Hematopoietic multipotent progenitor cell treated with erythropoietin and hydrocortisone succinate and interleukin-3 and kit ligand, for 6 days (in vitro differentiated cells): ENCODE measurements around the gene PODNL1.
"Not testable (repeated sequence)": the region's sequence is repeated elsewhere in the genome, so short reads cannot be mapped to it uniquely, and the experiment has no call there.

ENCODE experiments used
- DNase-seq: peaks from one replicate; pipeline ENCODE4 v3.0.0-alpha.2; 2015

PODNL1 gene

GRCh38 chr19:13938301-13939064 is at the start of gene PODNL1:
Gene PODNL1 (minus strand): TSS chr19:13938417. CDS start chr19:13938181, 236 bp downstream.
- no peak for DNase-seq

GRCh38 chr19:13987101-13987890 is 49.1 kb upstream of the PODNL1 start:
- DNase-seq = peak; percentile 45

- DNase-seq = peak; percentile 94
These were observed 48.2 kb upstream of the PODNL1 start for GRCh38 chr19:13986348-13986904.

- no peak for DNase-seq
These were observed 47.6 kb upstream of the PODNL1 start for GRCh38 chr19:13985771-13986347.

GRCh38 chr19:13984875-13985741 is 46.9 kb upstream of the PODNL1 start:
- no peak for DNase-seq

GRCh38 chr19:13984186-13984585 is 46.0 kb upstream of the PODNL1 start:
- DNase-seq = no peak

GRCh38 chr19:13983213-13983889 is 45.1 kb upstream of the PODNL1 start:
- DNase-seq = no peak

GRCh38 chr19:13982773-13983172 is 44.6 kb upstream of the PODNL1 start:
- no peak for DNase-seq

- no peak for DNase-seq
These were observed 43.8 kb upstream of the PODNL1 start for GRCh38 chr19:13981988-13982501.

- no peak for DNase-seq
These were observed 43.2 kb upstream of the PODNL1 start for GRCh38 chr19:13981467-13981866.

- DNase-seq = peak; percentile 45
These were observed 42.8 kb upstream of the PODNL1 start for GRCh38 chr19:13981021-13981420.

- no peak for DNase-seq
These were observed 42.1 kb upstream of the PODNL1 start for GRCh38 chr19:13980340-13980739.

GRCh38 chr19:13979686-13980085 is 41.5 kb upstream of the PODNL1 start:
- peak; percentile 37 for DNase-seq

GRCh38 chr19:13979244-13979615 is 41.0 kb upstream of the PODNL1 start:
- peak; percentile 34 for DNase-seq

- peak; percentile 85 for DNase-seq
These were observed 40.4 kb upstream of the PODNL1 start for GRCh38 chr19:13978351-13979243.

GRCh38 chr19:13977803-13978202 is 39.6 kb upstream of the PODNL1 start:
- DNase-seq = no peak

- DNase-seq = no peak
These were observed 38.2 kb upstream of the PODNL1 start for GRCh38 chr19:13976446-13976845.

- no peak for DNase-seq
These were observed 37.7 kb upstream of the PODNL1 start for GRCh38 chr19:13975870-13976269.

- peak; percentile 43 for DNase-seq
These were observed 35.9 kb upstream of the PODNL1 start for GRCh38 chr19:13974073-13974472.

GRCh38 chr19:13973479-13973878 is 35.3 kb upstream of the PODNL1 start:
- DNase-seq = not testable (repeated sequence)
